Pons (tissue), 1 donor: ENCODE results near the gene GRB10.
A peak's percentile ranks its signal among the peaks of the same experiment; 100 is the strongest.
"Not testable (repeated sequence)": the region's sequence is repeated elsewhere in the genome, so short reads cannot be mapped to it uniquely, and the experiment has no call there.

ENCODE experiments used
- DNase-seq: peaks from one replicate; pipeline ENCODE4 v3.0.0-alpha.2; 2016; ENCODE audit warnings: low spot score

The GRB10 gene

GRCh38 chr7:50607524-50608125 lies 175.1 kb downstream of the GRB10 start:
- no peak for DNase-seq

GRCh38 chr7:50605059-50605458 lies 177.6 kb downstream of the GRB10 start:
- no peak for DNase-seq

- DNase-seq: no peak
Observed at GRCh38 chr7:50603287-50603686, 179.4 kb downstream of the GRB10 start.

GRCh38 chr7:50599385-50599784 lies 183.3 kb downstream of the GRB10 start:
- no peak for DNase-seq

GRCh38 chr7:50598460-50599343 lies 184.0 kb downstream of the GRB10 start:
- no peak for DNase-seq

- DNase-seq: no peak
Observed at GRCh38 chr7:50596484-50596883, 186.2 kb downstream of the GRB10 start.

GRCh38 chr7:50595491-50596102 lies 187.1 kb downstream of the GRB10 start:
- DNase-seq: peak; percentile 77

- no peak for DNase-seq
Observed at GRCh38 chr7:50594734-50595485, 187.8 kb downstream of the GRB10 start.

GRCh38 chr7:50594136-50594535 lies 188.6 kb downstream of the GRB10 start:
- no peak for DNase-seq

- DNase-seq: no peak
Observed at GRCh38 chr7:50592940-50593339, 189.8 kb downstream of the GRB10 start.

- DNase-seq: no peak
Observed at GRCh38 chr7:50591480-50592438, 190.9 kb downstream of the GRB10 start.

- no peak for DNase-seq
Observed at GRCh38 chr7:50591098-50591479, 191.6 kb downstream of the GRB10 start.

GRCh38 chr7:50590535-50590934 lies 192.2 kb downstream of the GRB10 start:
- no peak for DNase-seq

- no peak for DNase-seq
Observed at GRCh38 chr7:50589364-50589763, 193.3 kb downstream of the GRB10 start.

- no peak for DNase-seq
Observed at GRCh38 chr7:50588937-50589336, 193.8 kb downstream of the GRB10 start.

- no peak for DNase-seq
Observed at GRCh38 chr7:50587737-50588136, 195.0 kb downstream of the GRB10 start.

- DNase-seq: no peak
Observed at GRCh38 chr7:50584793-50585408, 197.8 kb downstream of the GRB10 start.

GRCh38 chr7:50584386-50584785 lies 198.3 kb downstream of the GRB10 start:
- no peak for DNase-seq

- not testable (repeated sequence) for DNase-seq
Observed at GRCh38 chr7:50583295-50583694, 199.4 kb downstream of the GRB10 start.

- DNase-seq: not testable (repeated sequence)
Observed at GRCh38 chr7:50582271-50582670, 200.4 kb downstream of the GRB10 start.

- not testable (repeated sequence) for DNase-seq
Observed at GRCh38 chr7:50580666-50581065, 202.0 kb downstream of the GRB10 start.
